HepG2 (cell line): Measurements from ENCODE around the gene SND1. TPM values are rescaled to one million over a fixed set of nuclear protein-coding genes. Genes with fewer than 3 reads are reported as not detected.

Experiments used
- AHDC1 ChIP-seq: sonication (generic); formaldehyde crosslinking; IDR thresholded peaks from 2 replicates; pipeline ENCODE4 v1.5.1; 2020; ENCODE audit warnings: mild to moderate bottlenecking, missing genetic modification reagents, borderline replicate concordance
- CBX5 ChIP-seq: sonication (generic); formaldehyde crosslinking; IDR thresholded peaks from 2 replicates; pipeline ENCODE4 v1.4.0; 2020; ENCODE audit warnings: missing genetic modification reagents, borderline replicate concordance
- DZIP1 ChIP-seq: sonication (generic); formaldehyde crosslinking; IDR thresholded peaks from 2 replicates; pipeline ENCODE4 v1.5.0; 2020; ENCODE audit warnings: mild to moderate bottlenecking, missing genetic modification reagents
- PRDM10 ChIP-seq: sonication (generic); formaldehyde crosslinking; IDR thresholded peaks from 2 replicates; pipeline ENCODE4 v1.4.0; 2020; ENCODE audit warnings: low read depth, missing genetic modification reagents
- PRDM15 ChIP-seq: sonication (generic); formaldehyde crosslinking; IDR thresholded peaks from 2 replicates; pipeline ENCODE4 v1.4.0; 2020; ENCODE audit warnings: missing genetic modification reagents
- TRIM24 ChIP-seq: sonication (generic); formaldehyde crosslinking; IDR thresholded peaks from 2 replicates; pipeline ENCODE4 v1.8.0; 2022; ENCODE audit warnings: mild to moderate bottlenecking, missing genetic modification reagents
- polyA plus RNA-seq, 8 experiments: library from polyadenylated mRNA; depleted of rRNA in 3 of 8; stranded (reverse) in 7 of 8; unstranded in 1 of 8; fragments of >200 nt; fragmentation: Illumina TruSeq in 4 of 8; extraction: Trizol in 4 of 8; gene quantifications; 2 replicates each; pipeline versions ENCODE4 v1.2.1 to v1.2.3, GENCODE V29; 2011 to 2016; ENCODE audit warnings: low read depth in 4 of 8, missing spikeins in 1 of 8, mixed read lengths in 1 of 8; ENCODE audit not compliant: insufficient read depth in 1 of 8
- total RNA-seq, 5 experiments: library from RNA; depleted of rRNA; stranded (reverse); fragments of >200 nt; fragmentation: Illumina TruSeq; extraction: Trizol; gene quantifications; 2 replicates each; pipeline ENCODE4 v1.2.3, GENCODE V29; 2016; ENCODE audit warnings: low read depth in 1 of 5

The SND1 gene
- total and polyA plus RNA-seq, 2 of the 13 experiments (the other 11 are each of a cell fraction or from before 2014, with no cell fraction given), result 110 to 182 TPM

GRCh38 chr7:127652333-127653248 lies 597 bp downstream of the SND1 start (continued):
- TF ChIP-seq PRDM10 (CRISPR knock-in tag), result no peak
- TF ChIP-seq AHDC1 (CRISPR knock-in tag), result no peak; the same call in 1 of the 2 replicates
- no peak for TF ChIP-seq DZIP1
- no peak for TF ChIP-seq CBX5 (CRISPR knock-in tag)
- TF ChIP-seq TRIM24 (CRISPR knock-in tag), result no peak
- TF ChIP-seq PRDM15 (CRISPR knock-in tag), result no peak
